Adrenal gland (tissue), 5 donors: Measurements from ENCODE around the gene IFNG.

Experiments
- CTCF ChIP-seq, 6 experiments: fragments of 450-650 bp in 4 of 6; fragments of 200-600 bp in 2 of 6; sonication (generic) in 1 of 6; IDR thresholded peaks; 1 replicate in 5 of 6; 2 replicates in 1 of 6; pipeline versions ENCODE4 v1.5.1 to v1.8.0; 2016 to 2021; ENCODE audit warnings: antibody characterized with exemption in 6 of 6, mild to moderate bottlenecking in 2 of 6, moderate library complexity in 1 of 6
- POLR2A ChIP-seq, 2 donors: fragments of 450-650 bp; IDR thresholded peaks; one replicate each; pipeline ENCODE4 v1.6.1; 2017; ENCODE audit warnings: antibody characterized with exemption in 2 of 2, mild to moderate bottlenecking in 2 of 2, moderate library complexity in 1 of 2
- donor health status: DM: no; HTN: no; CAD: no.

GRCh38 chr12:68129979-68130378, 29.6 kb downstream of the IFNG start:
- TF ChIP-seq CTCF (IDR thresholded peaks at IDR 0.05) (no peak), POLR2A (IDR thresholded peaks at IDR 0.05) (no peak)
